ENCODE results near the gene NCR3LG1.

Gene NCR3LG1

GRCh38 chr11:17408026-17408425 lies 56.4 kb downstream of the NCR3LG1 start:
- TF ChIP-seq CTCF (IDR thresholded peaks at IDR 0.05; ENCODE audit: insufficient read depth, low read depth, low read length, missing control alignments): no peak
- no peak for DNase-seq (ENCODE audit: low read depth)
- H3K4me3 ChIP-seq (ENCODE audit: low read depth, low read length): no peak overlapping the region

GRCh38 chr11:17408641-17409040 lies 57.0 kb downstream of the NCR3LG1 start:
- H3K4me3 ChIP-seq (ENCODE audit: low read depth, low read length): no peak overlapping the region
- DNase-seq (ENCODE audit: low read depth): no peak
- TF ChIP-seq CTCF (IDR thresholded peaks at IDR 0.05; ENCODE audit: insufficient read depth, low read depth, low read length, missing control alignments): no peak

DNA sequence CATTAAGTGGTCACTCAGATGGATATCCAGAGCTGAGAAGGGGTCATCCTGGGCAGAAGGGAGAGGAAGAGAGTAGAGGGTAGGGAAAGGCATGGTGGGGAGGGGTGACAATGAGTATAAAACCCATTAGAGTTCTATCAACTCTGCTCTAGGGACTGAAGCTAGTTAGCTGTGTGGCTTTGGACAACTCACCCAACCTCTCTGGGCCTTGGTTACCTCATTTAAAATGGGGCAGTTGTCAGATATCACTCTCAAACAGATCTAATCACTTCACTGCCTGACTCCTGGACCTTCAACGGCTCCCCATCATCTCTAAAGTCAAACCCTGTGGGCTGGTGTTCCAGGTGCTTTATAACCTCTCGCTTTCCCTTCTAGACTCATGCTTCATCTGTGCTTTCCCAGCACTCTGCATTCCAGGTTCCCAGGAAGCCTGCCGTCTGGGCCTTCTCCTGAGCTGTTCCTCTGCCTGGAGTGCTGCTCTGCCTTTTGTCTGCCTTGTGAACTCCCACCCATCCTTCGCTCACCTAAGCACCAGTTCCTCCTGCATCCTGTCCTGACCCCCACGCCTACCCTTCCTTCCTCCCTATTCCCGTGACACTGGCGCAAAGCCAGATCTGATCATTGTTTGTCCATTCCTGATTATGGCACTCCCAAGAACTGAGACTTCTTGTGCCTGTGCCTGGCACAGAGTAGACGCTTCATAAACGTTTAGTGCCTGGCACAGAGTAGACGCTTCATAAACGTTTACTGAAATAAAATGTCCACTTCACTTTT lies 59.2 kb downstream of the NCR3LG1 start:
- no peak for DNase-seq (ENCODE audit: low read depth)
- no peak overlapping the region for H3K4me3 ChIP-seq (ENCODE audit: low read depth, low read length)
- TF ChIP-seq CTCF (IDR thresholded peaks at IDR 0.05; ENCODE audit: insufficient read depth, low read depth, low read length, missing control alignments): no peak

DNA sequence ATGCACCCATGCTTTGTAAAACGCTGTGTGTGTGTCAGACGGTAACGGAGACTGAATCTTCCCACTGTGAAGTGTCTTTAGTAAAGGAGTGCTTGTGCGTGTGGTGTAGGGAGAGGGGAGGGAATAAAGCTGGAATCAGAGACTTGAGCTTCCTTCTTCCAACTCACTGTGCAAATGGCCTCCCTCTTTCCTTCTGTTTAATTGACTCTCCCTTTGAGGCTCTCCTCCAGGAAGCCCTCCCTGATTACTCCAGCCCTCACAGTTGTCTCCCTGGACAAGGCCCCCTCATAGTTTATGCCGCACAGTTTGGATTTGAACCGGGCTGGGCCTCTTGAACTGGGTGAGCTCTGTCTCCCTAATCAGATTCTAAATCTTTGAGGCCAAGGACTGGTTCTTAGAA lies 59.8 kb downstream of the NCR3LG1 start:
- TF ChIP-seq CTCF (IDR thresholded peaks at IDR 0.05; ENCODE audit: insufficient read depth, low read depth, low read length, missing control alignments): no peak
- no peak overlapping the region for H3K4me3 ChIP-seq (ENCODE audit: low read depth, low read length)
- DNase-seq (ENCODE audit: low read depth): no peak

GRCh38 chr11:17412488-17413180 lies 61.0 kb downstream of the NCR3LG1 start:
- H3K4me3 ChIP-seq (ENCODE audit: low read depth, low read length): no peak overlapping the region
- no peak for DNase-seq (ENCODE audit: low read depth)
- no peak for TF ChIP-seq CTCF (IDR thresholded peaks at IDR 0.05; ENCODE audit: insufficient read depth, low read depth, low read length, missing control alignments)

GRCh38 chr11:17413414-17414316 lies 62.1 kb downstream of the NCR3LG1 start:
- no peak for TF ChIP-seq CTCF (IDR thresholded peaks at IDR 0.05; ENCODE audit: insufficient read depth, low read depth, low read length, missing control alignments)
- no peak overlapping the region for H3K4me3 ChIP-seq (ENCODE audit: low read depth, low read length)
- DNase-seq (ENCODE audit: low read depth): no peak
